HG03432 (cell line): ENCODE data around the gene SIRT4.
A peak's percentile ranks its signal among the peaks of the same experiment; 100 is the strongest.

Experiments used
- ATAC-seq: cut with Tn5 transposase; IDR thresholded peaks from one replicate; pipeline ENCODE4 v1.9.1; 2021; ENCODE audit warnings: mild to moderate bottlenecking, moderate library complexity; ENCODE audit not compliant: unreplicated experiment

Gene SIRT4

GRCh38 chr12:120278137-120279069 is 23.7 kb upstream of the SIRT4 start:
- ATAC-seq: no peak

- ATAC-seq: no peak
Observed at GRCh38 chr12:120283318-120283717, 18.8 kb upstream of the SIRT4 start.

GRCh38 chr12:120284381-120284780 is 17.7 kb upstream of the SIRT4 start:
- no peak for ATAC-seq

GRCh38 chr12:120286768-120287490 is 15.2 kb upstream of the SIRT4 start:
- ATAC-seq: no peak

GRCh38 chr12:120287491-120287890 is 14.6 kb upstream of the SIRT4 start:
- ATAC-seq: no peak

- no peak for ATAC-seq
Observed at GRCh38 chr12:120290609-120291305, 11.4 kb upstream of the SIRT4 start.

- ATAC-seq: peak; percentile 13
Observed at GRCh38 chr12:120292411-120292660, 9.8 kb upstream of the SIRT4 start.

- ATAC-seq: peak; percentile 46
Observed at GRCh38 chr12:120292661-120293531, 9.2 kb upstream of the SIRT4 start, which contains the start of gene RNU4-1. Gene RNU4-1, minus strand, starts transcription at chr12:120293237.

GRCh38 chr12:120314220-120314619 is 12.1 kb downstream of the SIRT4 start:
- ATAC-seq: no peak

- no peak for ATAC-seq
Observed at GRCh38 chr12:120316798-120317223, 14.7 kb downstream of the SIRT4 start.

GRCh38 chr12:120317224-120318105 is 15.3 kb downstream of the SIRT4 start:
- peak; percentile 97 for ATAC-seq

- no peak for ATAC-seq
Observed at GRCh38 chr12:120321382-120322202, 19.5 kb downstream of the SIRT4 start.

- ATAC-seq: no peak
Observed at GRCh38 chr12:120323772-120324171, 21.7 kb downstream of the SIRT4 start.

- no peak for ATAC-seq
Observed at GRCh38 chr12:120324841-120325417, 22.8 kb downstream of the SIRT4 start.

GRCh38 chr12:120327593-120327992 is 25.5 kb downstream of the SIRT4 start, which contains the start of gene PLA2G1B:
Gene PLA2G1B, minus strand, starts transcription at chr12:120327779. Its CDS starts 26 bp downstream, at chr12:120327753.
- ATAC-seq: no peak

GRCh38 chr12:120328228-120328627 is 26.1 kb downstream of the SIRT4 start:
- ATAC-seq: no peak

GRCh38 chr12:120331390-120331789 is 29.3 kb downstream of the SIRT4 start:
- ATAC-seq: no peak

GRCh38 chr12:120332041-120332440 is 29.9 kb downstream of the SIRT4 start:
- ATAC-seq: no peak
